GM10248 (cell line): ENCODE data around the gene SFSWAP.

Experiments used
- CTCF ChIA-PET: fragments of 300-600 bp; sonication (Branson Sonifier 250); formaldehyde crosslinking; extraction: SDS; loops from one replicate; lab custom pipeline; 2021; ENCODE audit warnings: antibody characterized with exemption; lab: Yijun Ruan, JAX
- POLR2A ChIA-PET: fragments of 350-650 bp; sonication (Branson Sonifier 250); formaldehyde crosslinking; extraction: SDS; loops from one replicate; lab custom pipeline; 2020; ENCODE audit warnings: antibody characterized with exemption; lab: Yijun Ruan, JAX
- DNase-seq: peaks from one replicate; pipeline ENCODE4 v3.0.0; 2012; ENCODE audit errors: extremely low spot score
- TF ChIP-seq, protein P1 (sequence below): IDR thresholded peaks from 2 replicates; pipeline ENCODE4 v1.5.1; 2012; ENCODE audit warnings: mild to moderate bottlenecking, low read depth; ENCODE audit errors: extremely low read depth, missing control alignments, control extremely low read depth

Gene SFSWAP

GRCh38 chr12:131761638-131762037 lies 50.7 kb downstream of the SFSWAP start:
- no peak for DNase-seq
- CTCF ChIA-PET: interaction anchor here (1.6 to 2.5 kb wide), 2 partner anchors 11 to 18 kb away, joined by 3 to 9 read pairs; no protein-coding TSS in a partner anchor
- POLR2A ChIA-PET: no interaction called here
- TF ChIP-seq, protein P1, sequence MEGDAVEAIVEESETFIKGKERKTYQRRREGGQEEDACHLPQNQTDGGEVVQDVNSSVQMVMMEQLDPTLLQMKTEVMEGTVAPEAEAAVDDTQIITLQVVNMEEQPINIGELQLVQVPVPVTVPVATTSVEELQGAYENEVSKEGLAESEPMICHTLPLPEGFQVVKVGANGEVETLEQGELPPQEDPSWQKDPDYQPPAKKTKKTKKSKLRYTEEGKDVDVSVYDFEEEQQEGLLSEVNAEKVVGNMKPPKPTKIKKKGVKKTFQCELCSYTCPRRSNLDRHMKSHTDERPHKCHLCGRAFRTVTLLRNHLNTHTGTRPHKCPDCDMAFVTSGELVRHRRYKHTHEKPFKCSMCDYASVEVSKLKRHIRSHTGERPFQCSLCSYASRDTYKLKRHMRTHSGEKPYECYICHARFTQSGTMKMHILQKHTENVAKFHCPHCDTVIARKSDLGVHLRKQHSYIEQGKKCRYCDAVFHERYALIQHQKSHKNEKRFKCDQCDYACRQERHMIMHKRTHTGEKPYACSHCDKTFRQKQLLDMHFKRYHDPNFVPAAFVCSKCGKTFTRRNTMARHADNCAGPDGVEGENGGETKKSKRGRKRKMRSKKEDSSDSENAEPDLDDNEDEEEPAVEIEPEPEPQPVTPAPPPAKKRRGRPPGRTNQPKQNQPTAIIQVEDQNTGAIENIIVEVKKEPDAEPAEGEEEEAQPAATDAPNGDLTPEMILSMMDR: no peak

- POLR2A ChIA-PET: no interaction called here
- CTCF ChIA-PET: interaction anchor here (0.7 to 1.4 kb wide), 6 partner anchors 9 to 20 kb away, joined by 3 read pairs; no protein-coding TSS in a partner anchor
- TF ChIP-seq, protein P1: no peak
- DNase-seq: no peak
These were observed 53.8 kb downstream of the SFSWAP start for GRCh38 chr12:131764738-131765137.

GRCh38 chr12:131765961-131766360 lies 55.1 kb downstream of the SFSWAP start:
- ChIA-PET POLR2A (no interaction called here), CTCF (interaction anchor here (1.5 kb wide), 1 partner anchor 9 kb away, joined by 3 read pairs; no protein-coding TSS in a partner anchor)
- no peak for DNase-seq
- TF ChIP-seq, protein P1: no peak

DNA sequence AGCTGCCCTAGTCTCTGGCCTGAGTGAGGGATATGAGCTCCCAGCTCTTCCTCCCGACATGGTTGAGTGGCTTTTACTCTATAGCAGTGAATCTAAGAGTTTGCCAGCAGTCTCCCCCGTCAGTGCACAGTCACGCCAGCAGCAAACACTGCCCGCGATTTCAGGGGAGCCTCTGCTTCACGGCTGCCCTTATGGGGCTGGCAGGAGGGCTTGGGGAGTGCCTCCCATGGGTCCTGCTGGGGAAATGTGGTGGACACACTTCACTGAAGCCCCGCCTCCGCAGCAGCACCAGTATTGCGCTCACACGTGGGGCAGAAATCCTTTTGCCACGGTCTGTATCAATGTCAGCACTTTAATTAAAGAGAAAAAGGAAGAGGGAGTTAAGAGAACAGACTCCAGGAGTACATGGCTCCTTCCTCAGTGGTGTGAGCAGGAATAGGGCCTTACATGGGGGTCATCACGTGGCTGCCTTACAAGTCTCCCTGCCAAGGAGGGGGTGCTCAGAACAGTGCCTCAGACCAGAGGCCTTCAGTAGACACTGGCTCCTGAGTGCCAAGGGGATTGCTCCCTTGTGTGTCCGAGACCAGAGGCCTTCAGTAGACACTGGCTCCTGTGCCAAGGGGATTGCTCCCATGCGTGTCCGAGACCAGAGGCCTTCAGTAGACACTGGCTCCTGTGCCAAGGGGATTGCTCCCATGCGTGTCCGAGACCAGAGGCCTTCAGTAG lies 55.7 kb downstream of the SFSWAP start:
- POLR2A ChIA-PET: no interaction called here
- CTCF ChIA-PET: interaction anchor here (1.5 kb wide), 1 partner anchor 10 kb away, joined by 3 read pairs; no protein-coding TSS in a partner anchor
- no peak for DNase-seq
- TF ChIP-seq, protein P1: no peak

- ChIA-PET CTCF (no interaction called here), POLR2A (no interaction called here)
- TF ChIP-seq, protein P1: no peak
- DNase-seq: no peak
These were observed 59.2 kb downstream of the SFSWAP start for GRCh38 chr12:131770120-131770519.

- ChIA-PET CTCF (interaction anchor here (2.5 kb wide), 1 partner anchor 10 kb away, joined by 9 read pairs; no protein-coding TSS in a partner anchor), POLR2A (no interaction called here)
- TF ChIP-seq, protein P1: no peak
- DNase-seq: no peak
These were observed 61.1 kb downstream of the SFSWAP start for GRCh38 chr12:131771965-131772364.
